HG03442 (cell line): ENCODE data around the gene FPR1.

Experiments used
- ATAC-seq: cut with Tn5 transposase; IDR thresholded peaks from one replicate; pipeline ENCODE4 v1.9.1; 2021; ENCODE audit warnings: mild to moderate bottlenecking, moderate library complexity; ENCODE audit not compliant: unreplicated experiment

The FPR1 gene

GRCh38 chr19:51751655-51752054 lies at the start of gene FPR1:
Gene FPR1, minus strand, starts transcription at chr19:51751878. Its CDS starts 4,884 bp downstream, at chr19:51746994.
- ATAC-seq = no peak

- no peak for ATAC-seq
Measured at GRCh38 chr19:51800473-51801244, 49.0 kb upstream of the FPR1 start.

- ATAC-seq = no peak
Measured at GRCh38 chr19:51799774-51800472, 48.2 kb upstream of the FPR1 start.

DNA sequence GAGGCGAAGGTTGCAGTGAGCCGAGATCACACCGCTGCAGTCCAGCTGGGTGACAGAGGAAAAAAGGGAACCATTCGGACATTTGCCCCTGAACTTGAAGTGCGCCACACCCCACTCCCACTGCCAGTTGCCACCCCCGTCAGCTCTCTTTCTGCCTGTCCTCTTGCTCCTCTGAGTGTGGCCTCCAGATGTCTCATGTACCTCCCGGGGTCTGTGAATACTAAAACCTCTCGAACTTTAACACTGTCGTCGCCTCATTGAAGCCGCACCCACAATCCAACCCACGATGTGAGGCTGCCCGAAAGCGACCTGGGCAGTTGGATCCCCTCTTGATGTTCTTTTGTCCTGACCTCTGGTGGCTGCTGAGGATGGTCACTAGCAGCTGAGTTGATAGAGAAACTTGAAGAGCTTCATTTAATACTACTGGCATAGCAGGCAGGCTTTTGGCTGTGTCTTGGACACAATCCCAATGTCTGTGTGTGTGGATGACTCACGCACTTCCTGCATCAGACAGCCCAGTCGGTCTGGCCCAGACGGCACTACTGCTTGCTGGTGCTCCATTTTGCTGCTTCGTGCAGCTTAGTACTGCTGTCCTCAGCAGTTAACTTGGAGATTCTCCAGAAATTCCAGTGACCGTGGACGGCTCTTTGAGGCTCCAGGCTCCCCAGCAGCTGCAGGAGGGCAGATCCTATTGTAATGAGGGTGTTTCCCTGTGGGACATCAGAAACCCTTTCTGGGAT lies 47.5 kb upstream of the FPR1 start:
- ATAC-seq = no peak

DNA sequence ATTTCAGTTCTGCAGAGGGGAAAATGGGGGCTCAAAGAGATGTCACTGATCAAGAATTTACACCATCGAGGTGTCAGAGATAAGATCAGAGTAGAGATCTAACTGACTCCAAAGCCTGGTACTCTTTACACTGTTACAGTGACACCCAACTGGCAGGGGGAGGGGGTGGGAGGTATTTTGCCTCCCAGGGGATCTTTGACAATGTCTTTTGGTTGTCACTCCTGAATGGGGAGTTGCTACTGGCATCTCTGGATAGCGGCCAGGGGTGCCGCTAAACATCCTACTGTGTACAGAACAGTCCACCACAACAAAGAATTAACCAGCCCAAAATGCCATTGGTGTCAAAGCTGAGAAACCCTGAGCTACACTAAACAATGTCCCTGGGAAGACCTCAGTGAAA lies 46.4 kb upstream of the FPR1 start:
- ATAC-seq = no peak

DNA sequence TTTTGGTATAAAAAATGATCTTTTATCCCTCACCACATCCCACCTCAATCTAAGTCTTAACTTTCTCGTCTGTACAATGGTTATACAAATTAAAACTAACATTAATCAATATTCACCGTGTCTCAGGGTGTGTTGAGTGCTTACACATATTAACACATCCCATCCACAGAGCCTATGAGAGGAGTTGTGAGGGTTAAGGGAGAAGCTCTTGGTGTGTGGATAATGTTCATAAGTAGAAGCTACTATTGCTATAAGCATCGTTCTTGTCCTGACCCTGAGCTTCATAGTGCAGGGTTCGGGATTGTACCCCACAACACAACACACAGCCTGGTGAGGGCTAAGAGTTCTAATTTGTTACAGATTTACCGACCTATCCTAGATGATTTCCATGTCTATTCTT lies 45.8 kb upstream of the FPR1 start:
- no peak for ATAC-seq

DNA sequence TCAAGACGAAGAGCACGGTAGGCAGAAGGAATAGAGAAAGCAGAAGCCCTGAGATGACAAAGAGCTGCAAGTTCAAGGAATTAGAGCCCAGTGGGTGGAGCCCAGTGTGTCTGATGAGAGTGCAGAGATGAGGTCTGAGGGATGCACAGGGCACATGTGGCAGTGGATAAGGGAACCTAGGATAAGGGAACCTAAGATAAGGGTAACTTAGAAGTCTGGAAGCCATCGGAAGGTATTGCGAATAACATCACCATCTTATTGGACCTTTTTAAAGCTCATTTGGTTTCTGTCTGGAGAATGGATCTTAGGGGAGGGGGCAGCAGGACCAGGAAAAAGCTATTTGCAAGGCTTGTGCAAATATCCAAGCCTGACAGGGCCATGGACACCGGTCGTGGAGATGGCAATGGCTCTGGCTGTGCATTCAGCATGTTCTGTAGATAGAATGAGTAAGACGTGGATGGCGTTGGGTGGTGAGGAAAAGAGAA lies 44.6 kb upstream of the FPR1 start:
- no peak for ATAC-seq

DNA sequence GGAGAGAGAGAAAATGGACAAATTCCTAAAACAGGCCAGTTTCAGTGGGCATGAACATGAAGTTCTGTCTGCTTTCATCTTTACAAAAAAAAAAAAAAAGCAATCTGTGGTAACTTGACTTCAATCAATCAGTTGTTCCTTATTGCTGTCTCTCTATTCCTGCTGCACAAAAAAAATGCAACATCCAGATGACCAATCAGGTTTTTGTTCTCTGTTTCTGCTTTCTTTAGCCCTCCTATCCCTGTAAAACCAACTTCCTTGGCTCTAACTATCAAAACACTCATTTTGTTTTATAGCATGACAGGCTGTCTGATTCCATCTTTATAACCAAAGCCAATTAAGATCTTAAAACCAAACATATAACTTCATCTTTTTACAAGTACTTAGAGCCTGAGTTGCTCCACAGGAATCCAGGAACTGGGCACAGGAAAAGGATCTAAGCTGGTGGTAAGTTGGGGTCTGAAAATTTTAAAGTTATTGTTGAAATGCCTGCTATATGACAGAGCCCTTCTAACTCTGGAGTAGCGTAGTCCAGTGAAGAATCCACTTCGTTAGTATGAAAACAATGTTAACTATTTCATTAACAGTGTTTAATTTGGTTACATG lies 43.3 kb upstream of the FPR1 start, which contains the start of gene FPR3:
Gene FPR3, plus strand, starts transcription at position 273 of the 606 bp plus-strand sequence. CDS start 28,592 bp downstream, outside the sequence.
- ATAC-seq = no peak

GRCh38 chr19:51793994-51794393 lies 42.3 kb upstream of the FPR1 start:
- ATAC-seq = no peak

DNA sequence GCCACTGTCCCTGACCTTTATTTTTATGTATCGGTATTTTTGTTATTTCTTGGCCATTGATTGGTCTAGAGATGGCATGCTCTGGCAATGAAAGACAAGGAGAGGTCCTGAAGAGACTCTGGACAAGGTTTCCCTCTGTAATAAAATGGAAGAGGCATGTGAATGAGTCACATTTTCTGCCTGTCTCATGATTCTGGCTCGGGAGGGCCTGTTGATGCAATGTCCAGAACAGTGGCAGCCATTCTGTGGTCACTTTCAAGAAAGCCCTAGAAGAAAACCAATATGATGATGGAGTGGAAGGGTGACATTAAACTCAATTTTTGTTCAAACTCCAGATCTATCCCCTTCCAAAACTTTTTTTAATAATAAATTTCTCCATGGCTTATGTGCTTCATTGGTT lies 41.3 kb upstream of the FPR1 start:
- no peak for ATAC-seq

GRCh38 chr19:51789061-51789795 lies 37.5 kb upstream of the FPR1 start:
- no peak for ATAC-seq

GRCh38 chr19:51788029-51788428 lies 36.4 kb upstream of the FPR1 start:
- no peak for ATAC-seq

DNA sequence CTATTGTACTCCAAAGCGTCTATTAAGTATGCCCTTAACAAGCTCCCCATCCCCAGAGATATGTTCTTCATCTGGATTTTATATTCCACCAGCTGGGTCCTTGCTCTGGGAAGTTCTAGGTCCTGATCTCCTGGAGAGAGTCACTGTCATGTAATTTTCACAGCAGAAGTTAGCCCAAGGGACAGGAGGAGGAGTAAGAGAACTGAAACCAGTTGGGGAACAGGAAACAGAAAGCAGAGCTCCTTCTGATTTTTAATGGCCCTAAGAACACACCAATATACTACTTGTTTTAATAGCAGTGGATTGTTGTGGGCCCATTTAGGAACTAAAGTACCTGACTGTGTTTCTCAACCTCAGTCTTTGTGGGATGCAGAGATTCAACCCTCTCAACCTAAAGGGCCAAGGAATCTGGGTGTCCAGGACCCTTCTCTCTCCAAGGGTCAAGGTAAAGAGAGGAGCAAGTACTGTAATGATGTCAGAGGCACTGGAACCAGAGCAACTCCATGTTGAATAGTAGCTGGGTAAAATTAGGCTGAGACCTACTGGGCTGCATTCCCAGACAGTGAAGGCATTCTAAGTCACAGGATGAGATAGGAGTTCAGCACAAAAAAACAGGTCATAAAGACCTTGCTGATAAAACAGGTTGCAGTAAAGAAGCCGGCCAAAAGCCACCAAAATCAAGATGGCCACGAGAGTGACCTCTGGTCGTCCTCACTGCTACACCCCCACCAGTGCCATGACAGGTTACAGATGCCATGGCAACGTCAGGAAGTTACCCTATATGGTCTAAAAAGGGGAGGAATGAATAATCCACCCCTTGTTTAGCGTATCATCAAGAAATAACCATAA lies 35.2 kb upstream of the FPR1 start:
- ATAC-seq = no peak

- no peak for ATAC-seq
Measured at GRCh38 chr19:51784922-51785690, 33.4 kb upstream of the FPR1 start.

DNA sequence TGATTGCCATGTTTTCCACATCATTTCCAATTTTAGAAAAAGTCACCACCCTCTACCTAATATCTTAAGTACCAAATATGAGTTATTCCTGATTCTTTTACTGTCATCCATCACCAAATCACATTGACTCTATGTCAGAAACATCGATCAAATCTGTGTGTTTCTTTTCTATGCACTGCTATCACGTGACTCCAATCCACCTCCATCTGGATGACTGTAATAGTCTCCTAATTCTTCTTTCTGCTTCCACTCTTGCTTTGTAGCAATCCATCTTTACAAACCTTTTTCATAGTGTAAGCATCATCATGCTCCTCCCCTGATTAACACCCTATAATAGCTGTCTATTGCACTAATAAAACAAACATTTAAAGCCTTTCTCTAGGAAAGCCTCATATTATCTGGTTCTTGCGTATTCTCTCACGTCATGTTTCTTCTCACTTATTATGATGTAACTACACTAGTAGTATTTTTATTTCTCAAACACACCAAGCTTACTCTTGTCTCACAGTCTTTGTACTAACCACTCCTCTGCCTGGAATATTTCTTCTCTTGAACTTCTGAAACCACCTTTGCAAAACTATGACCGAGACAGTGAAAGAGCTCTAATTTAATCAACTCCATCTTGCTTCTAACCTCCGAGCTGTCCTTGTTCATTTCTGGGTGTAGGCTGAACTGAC lies 32.6 kb upstream of the FPR1 start:
- ATAC-seq = no peak

DNA sequence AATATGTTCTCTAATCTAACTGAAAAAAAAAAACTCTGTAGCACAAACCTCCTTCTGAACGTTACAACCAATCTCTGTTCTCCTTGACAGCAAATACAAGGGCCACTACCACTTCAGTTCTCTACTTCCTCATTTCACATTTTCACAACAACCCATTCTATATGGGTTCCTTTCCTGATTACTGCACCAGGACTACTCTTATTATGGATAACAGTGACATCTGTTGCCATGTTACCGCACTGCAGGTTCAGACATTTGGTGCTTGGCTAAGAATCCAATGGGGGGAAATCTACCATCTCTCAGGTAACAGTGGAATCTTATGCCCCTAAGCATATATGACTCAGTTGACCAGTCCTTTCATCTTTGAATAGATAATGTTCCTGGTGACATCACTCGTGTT lies 31.7 kb upstream of the FPR1 start:
- ATAC-seq = no peak

DNA sequence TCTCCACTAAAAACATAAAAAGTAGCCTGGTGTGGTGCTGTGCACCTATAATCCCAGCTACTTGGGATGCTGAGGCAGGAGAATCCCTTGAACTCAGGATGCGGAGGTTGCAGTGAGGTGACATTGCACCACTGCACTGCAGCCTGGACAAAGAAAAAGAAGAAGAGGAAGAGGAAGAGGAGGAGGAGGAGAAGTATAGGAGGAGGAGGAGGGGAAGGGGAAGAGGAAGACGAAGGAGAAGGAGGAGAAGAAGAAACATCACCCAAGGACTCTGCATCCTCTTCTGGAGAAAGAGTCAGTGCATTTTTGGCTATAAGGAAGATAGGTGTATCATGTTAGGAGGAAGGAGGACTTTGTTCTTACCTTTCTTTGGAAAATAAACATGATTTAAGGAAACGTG lies 30.3 kb upstream of the FPR1 start:
- no peak for ATAC-seq

- no peak for ATAC-seq
Measured at GRCh38 chr19:51780270-51780669, 28.6 kb upstream of the FPR1 start.
